ENCODE results near the gene DGKD.

DGKD gene

DNA sequence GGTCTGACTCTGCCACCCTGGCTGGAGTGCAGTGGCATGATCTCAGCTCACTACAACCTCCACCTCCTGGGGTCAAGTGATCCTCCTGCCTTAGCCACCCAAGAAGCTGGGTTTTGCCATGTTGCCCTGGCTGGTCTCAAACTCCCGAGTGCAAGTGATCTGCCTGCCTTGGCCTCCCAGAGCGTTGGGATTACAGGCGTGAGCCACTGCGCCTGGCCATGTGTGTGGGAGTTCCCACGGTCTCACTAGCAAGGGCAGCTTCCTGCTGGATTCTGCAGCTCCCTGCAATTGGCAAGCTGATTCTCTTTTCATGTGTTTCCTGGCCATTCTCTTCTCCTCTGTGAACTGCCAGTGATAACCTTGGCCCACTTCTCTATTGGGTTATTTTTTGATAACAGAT lies 128.3 kb downstream of the DGKD start:
- no peak for DNase-seq

DNA sequence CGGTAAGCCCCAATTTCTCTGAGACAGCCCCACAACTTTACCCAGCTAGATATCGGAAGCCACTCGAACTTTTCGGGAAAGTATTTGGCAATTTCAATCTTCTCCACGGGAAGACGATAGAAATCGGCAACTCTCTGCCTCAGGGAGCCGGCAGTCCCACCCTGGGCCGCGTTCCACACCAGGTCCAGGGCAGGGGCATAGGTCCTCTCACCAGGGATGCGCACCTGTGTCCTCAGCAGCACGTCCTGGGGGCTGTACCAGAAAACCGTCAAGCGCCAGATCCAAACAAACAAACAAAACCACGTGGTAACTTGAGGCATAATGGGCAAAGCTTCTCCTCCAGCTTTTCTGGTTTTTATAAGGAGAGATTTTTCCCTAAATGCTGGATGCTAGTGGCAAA lies 131.4 kb downstream of the DGKD start:
- DNase-seq = no peak

- DNase-seq = no peak
These were observed 132.1 kb downstream of the DGKD start for GRCh38 chr2:233486357-233486756.

- no peak for DNase-seq
These were observed 132.7 kb downstream of the DGKD start for GRCh38 chr2:233486778-233487552.

- no peak for DNase-seq
These were observed 133.6 kb downstream of the DGKD start for GRCh38 chr2:233487748-233488345.

GRCh38 chr2:233489143-233489542 lies 134.8 kb downstream of the DGKD start:
- DNase-seq = no peak

GRCh38 chr2:233489666-233490065 lies 135.4 kb downstream of the DGKD start:
- no peak for DNase-seq

DNA sequence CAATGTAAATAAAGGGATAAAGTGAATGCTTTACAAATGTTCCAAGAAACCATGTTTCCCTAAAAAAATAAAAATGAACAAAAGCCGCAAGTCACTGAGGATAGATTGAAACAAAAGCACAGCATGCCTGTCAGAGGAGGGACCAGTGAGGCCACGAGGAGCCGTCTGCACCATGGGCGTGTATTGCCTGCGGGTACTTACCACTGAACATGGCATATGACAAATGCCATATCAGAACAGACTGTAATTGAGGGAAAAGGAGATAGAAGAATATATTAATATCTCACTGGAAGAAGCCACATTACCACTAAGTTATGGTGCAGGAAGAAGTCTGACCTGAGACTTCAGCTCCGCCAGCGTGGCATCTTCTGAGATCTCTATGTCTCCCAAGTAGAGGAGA lies 136.5 kb downstream of the DGKD start:
- DNase-seq = no peak

DNA sequence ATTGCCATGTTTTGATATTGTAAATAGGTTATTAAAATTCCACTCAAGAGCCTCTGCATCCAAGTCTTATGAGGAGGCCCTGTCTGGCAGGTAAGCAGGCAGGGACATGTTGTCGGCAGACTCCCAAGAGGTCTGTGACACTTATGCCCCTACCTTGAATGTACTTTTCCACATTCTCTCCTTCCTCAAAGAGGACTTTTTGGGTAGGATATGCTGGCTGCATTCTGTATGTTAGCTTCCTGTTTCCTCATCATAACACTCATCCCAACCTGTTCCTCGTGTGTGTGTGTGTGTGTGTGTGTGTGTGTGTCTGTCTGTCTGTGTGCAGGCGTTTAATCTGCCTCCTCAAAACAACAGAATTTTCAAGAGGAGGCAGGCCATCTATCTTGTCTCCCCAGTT lies 137.0 kb downstream of the DGKD start:
- no peak for DNase-seq

DNA sequence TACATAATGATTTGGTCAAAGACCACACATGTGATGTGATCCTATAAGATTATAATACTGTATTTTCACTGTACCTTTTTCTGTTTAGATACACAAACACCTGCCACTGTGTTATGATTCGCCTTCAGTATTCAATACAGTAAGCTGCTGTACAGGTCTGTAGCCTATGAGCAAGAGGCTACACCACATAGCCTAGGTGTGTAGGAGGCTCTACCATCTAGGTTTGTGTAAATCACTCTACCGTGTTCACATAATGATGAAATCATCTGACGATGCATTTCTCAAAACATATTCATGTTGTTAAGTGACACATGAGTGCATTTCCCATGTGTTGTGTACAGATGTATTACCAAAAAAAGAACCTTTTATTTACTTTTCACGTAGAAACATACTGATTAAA lies 137.8 kb downstream of the DGKD start:
- no peak for DNase-seq

DNA sequence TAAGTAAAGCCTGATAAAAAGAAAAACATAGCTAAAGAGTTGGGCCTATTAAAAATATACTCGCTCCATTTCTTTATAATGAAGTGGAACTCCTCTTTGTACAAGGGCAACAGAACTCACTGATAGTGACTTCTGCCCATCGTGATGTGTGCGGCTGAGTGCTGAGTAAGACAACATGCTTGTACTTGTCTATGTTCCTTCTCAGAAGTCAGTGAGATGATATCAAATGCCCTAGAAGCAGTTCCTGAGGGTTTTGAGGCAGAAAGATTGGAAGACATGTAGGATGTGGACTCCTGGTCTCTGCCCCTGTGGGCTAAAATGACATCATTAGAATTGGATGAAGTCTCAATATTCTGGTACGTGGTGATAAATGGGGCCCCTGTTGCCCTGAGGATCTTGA lies 138.5 kb downstream of the DGKD start:
- DNase-seq = no peak

DNA sequence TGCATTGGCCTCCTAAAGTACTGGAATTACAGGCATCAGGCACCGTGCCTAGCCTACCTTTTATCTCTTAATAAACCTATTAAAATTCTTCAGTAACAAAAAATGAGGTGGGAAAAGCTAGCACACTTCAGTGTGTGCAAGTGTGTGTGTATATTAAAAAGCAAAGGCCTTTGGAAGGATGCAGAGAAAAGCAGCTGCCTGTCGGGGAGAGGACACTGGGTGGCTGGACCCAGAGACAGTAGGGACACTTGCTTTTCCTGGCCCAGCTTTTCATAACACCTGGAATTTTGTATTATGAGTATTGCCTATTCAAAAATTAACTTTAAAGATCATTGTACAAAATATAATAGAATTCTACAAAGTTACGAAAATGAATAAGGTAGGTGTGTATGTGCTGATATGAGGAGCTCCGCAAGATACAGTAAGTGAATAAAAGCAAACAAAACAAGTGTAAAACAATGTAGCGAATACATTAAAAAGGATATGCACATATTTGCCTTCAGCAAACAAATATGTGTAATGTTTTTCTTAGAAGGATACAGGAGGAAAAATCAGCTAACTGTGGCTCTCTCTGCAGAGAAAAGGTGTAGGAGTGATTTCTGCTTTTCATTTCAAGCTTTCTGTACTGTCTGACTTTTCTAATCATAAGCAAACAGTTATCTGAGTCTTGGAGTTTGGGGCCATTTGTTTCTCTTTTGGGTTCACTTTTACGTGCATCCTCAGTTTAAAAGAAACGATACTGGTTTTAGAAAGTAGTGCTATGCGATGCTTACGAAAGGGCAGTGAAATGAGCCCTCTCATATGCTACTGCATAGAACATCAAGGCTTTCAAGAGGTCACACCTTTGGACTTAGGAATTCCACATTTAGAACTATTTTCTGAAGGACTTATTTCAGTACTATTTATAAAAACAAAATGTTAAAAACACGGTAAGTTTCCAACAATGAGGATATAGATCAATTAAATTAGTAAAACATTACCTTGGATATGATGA lies 141.5 kb downstream of the DGKD start:
- no peak for DNase-seq

DNA sequence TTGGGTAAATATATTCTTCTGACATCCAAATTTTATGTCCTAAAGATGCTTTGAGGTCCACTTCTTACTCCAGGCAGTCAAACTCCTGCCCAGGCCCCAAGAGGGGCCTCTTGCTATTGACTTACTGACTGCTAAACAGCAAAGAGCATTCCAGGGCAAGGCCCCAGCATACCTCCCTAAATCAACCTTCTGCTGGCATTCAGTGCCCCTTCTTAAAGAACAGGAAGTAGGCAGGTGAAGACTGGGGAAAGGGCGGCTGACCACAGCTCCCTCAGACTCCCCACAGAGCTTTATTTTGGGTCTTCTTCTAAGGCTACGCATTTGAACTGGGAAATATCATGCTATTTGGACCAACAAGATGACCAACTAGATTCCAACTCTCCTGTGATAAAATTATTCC lies 143.4 kb downstream of the DGKD start:
- DNase-seq = no peak

- DNase-seq = no peak
These were observed 143.8 kb downstream of the DGKD start for GRCh38 chr2:233498126-233498525.

DNA sequence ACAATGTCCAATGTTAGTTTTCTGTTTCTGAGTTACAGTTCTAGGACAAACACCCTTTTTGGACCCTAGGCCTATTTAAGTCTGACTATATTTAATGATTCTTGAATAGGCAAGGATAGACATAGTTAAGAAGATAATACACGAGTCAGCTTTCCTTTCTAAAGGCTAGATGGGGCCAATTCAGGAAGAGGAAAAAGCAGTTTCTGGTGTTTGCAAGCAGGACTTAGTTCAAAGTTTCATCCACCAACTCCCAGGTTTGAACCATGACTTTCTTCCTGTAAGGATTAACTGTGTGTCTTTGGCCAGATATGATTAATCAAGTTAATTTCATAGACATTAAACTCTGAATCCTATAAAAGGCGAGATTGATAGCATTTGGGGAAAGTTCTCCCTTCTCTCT lies 145.6 kb downstream of the DGKD start:
- no peak for DNase-seq

DNA sequence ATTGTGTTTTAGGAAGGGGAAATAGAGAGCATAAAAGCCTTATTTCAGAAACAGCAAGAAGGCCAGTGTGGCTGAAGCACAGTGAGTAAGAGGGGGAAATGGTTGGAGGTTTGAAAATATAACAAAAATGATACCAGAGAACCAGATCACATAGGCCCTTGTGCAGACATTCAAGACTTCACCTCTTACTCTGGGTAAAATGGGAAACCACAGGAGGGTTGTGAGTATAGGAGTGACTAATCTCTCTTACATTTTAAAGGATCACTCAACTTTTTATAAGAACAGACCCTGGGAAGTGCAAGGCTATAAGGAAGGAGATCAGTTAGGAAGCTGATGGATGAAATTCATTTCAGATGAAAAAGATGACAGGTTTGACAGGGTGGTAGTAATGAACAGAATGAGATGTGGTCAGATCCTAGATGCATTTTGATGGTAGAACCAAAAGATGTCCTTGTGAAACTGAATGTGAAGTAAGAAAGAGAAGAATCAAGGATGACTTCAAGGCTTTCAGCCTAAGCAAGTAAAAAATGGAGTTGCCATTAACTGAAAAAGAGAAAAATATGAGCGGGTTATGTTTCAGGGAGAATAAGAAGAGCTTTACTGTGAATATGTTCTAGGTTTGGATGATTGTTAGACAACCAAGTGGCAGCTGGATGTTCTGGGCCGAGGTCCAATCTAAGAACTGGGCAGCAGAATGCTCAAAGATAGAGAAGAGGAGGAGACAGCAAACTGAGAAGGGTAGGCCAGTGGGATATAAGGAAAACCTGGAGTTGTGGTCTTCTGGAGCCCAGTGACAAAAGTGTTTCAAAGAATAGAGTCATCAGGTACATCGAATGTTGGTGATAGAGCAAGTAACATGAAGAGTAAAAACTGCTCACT lies 147.1 kb downstream of the DGKD start:
- DNase-seq = no peak

- DNase-seq = no peak
These were observed 149.2 kb downstream of the DGKD start for GRCh38 chr2:233503481-233503880.

- DNase-seq = no peak
These were observed 149.8 kb downstream of the DGKD start for GRCh38 chr2:233503947-233504637.

GRCh38 chr2:233513953-233514655 lies 159.8 kb downstream of the DGKD start:
- DNase-seq = no peak

GRCh38 chr2:233519787-233520611 lies 165.7 kb downstream of the DGKD start:
- no peak for DNase-seq
